Measurements from ENCODE around the gene AP3S1. TPM values are rescaled to one million over a fixed set of nuclear protein-coding genes. Genes with fewer than 3 reads are reported as not detected.
"Not testable (repeated sequence)": the region's sequence is repeated elsewhere in the genome, so short reads cannot be mapped to it uniquely, and the experiment has no call there.

AP3S1 gene
- total and polyA plus RNA-seq, 2 donors, result 56.1 to 85.0 TPM

- no peak overlapping the region for H3K27ac ChIP-seq (ENCODE audit: low read depth in 1 of 2, low read length in 1 of 2)
- H3K36me3 ChIP-seq (ENCODE audit: control insufficient read depth in 2 of 2, insufficient read depth in 2 of 2, low read length in 1 of 2), result peaks cover 3% of the 10 kb centered on the region in 2 donors
- DNase-seq (ENCODE audit: low read depth in 6 of 9, low spot score in 9 of 9), result no peak
- H3K4me3 ChIP-seq (ENCODE audit: low read length in 2 of 2), result no peak overlapping the region
- 97% methylated on average over 1 of the region's 1 CpG for WGBS
- no peaks in the 10 kb centered on the region for H3K9me3 ChIP-seq (ENCODE audit: control insufficient read depth in 2 of 2, insufficient read depth in 1 of 2, low read length in 1 of 2)
- no peaks in the 10 kb centered on the region for H3K27me3 ChIP-seq (ENCODE audit: control insufficient read depth in 2 of 2, insufficient read depth in 1 of 2, low read length in 1 of 2)
- H3K4me1 ChIP-seq (ENCODE audit: control insufficient read depth in 2 of 2, insufficient read depth in 2 of 2, low read length in 2 of 2), result no peaks in the 10 kb centered on the region
Observed at GRCh38 chr5:115873392-115873791, 31.7 kb downstream of the AP3S1 start.

GRCh38 chr5:115875447-115875846, 33.7 kb downstream of the AP3S1 start:
- H3K27ac ChIP-seq (ENCODE audit: low read depth in 1 of 2, low read length in 1 of 2), result no peak overlapping the region
- no peaks in the 10 kb centered on the region for H3K27me3 ChIP-seq (ENCODE audit: control insufficient read depth in 2 of 2, insufficient read depth in 1 of 2, low read length in 1 of 2)
- H3K4me3 ChIP-seq (ENCODE audit: low read length in 2 of 2), result no peak overlapping the region
- H3K36me3 ChIP-seq (ENCODE audit: control insufficient read depth in 2 of 2, insufficient read depth in 2 of 2, low read length in 1 of 2), result peaks cover under 1 to 3% of the 10 kb centered on the region in 2 donors
- WGBS, result 96% methylated on average over 2 of the region's 2 CpGs
- no peaks in the 10 kb centered on the region for H3K4me1 ChIP-seq (ENCODE audit: control insufficient read depth in 2 of 2, insufficient read depth in 2 of 2, low read length in 2 of 2)
- H3K9me3 ChIP-seq (ENCODE audit: control insufficient read depth in 2 of 2, insufficient read depth in 1 of 2, low read length in 1 of 2), result no peaks in the 10 kb centered on the region
- no peak for DNase-seq (ENCODE audit: low read depth in 6 of 9, low spot score in 9 of 9)

- not testable (repeated sequence) for DNase-seq (ENCODE audit: low read depth in 6 of 9, low spot score in 9 of 9); H3K27me3 ChIP-seq (ENCODE audit: control insufficient read depth in 2 of 2, insufficient read depth in 1 of 2, low read length in 1 of 2); H3K4me1 ChIP-seq (ENCODE audit: control insufficient read depth in 2 of 2, insufficient read depth in 2 of 2, low read length in 2 of 2); H3K9me3 ChIP-seq (ENCODE audit: control insufficient read depth in 2 of 2, insufficient read depth in 1 of 2, low read length in 1 of 2); H3K36me3 ChIP-seq (ENCODE audit: control insufficient read depth in 2 of 2, insufficient read depth in 2 of 2, low read length in 1 of 2); H3K27ac ChIP-seq (ENCODE audit: low read depth in 1 of 2, low read length in 1 of 2); H3K4me3 ChIP-seq (ENCODE audit: low read length in 2 of 2)
- WGBS, result 96% methylated on average over 5 of the region's 5 CpGs
Observed at GRCh38 chr5:115877342-115877741, 35.6 kb downstream of the AP3S1 start.

GRCh38 chr5:115882434-115882833, 40.7 kb downstream of the AP3S1 start:
- not testable (repeated sequence) for DNase-seq (ENCODE audit: low read depth in 6 of 9, low spot score in 9 of 9); H3K4me3 ChIP-seq (ENCODE audit: low read length in 2 of 2); H3K27ac ChIP-seq (ENCODE audit: low read depth in 1 of 2, low read length in 1 of 2); H3K27me3 ChIP-seq (ENCODE audit: control insufficient read depth in 2 of 2, insufficient read depth in 1 of 2, low read length in 1 of 2); H3K4me1 ChIP-seq (ENCODE audit: control insufficient read depth in 2 of 2, insufficient read depth in 2 of 2, low read length in 2 of 2); H3K36me3 ChIP-seq (ENCODE audit: control insufficient read depth in 2 of 2, insufficient read depth in 2 of 2, low read length in 1 of 2)
- 99% methylated on average over 8 of the region's 8 CpGs for WGBS
- peaks cover 0 to 14% of the 10 kb centered on the region in 2 donors for H3K9me3 ChIP-seq (ENCODE audit: control insufficient read depth in 2 of 2, insufficient read depth in 1 of 2, low read length in 1 of 2)

- DNase-seq (ENCODE audit: low read depth in 6 of 9, low spot score in 9 of 9), result no peak
- 96% methylated on average over 1 of the region's 1 CpG for WGBS
Observed at GRCh38 chr5:115884704-115885103, 43.0 kb downstream of the AP3S1 start.

GRCh38 chr5:115885208-115885607, 43.5 kb downstream of the AP3S1 start:
- H3K36me3 ChIP-seq (ENCODE audit: control insufficient read depth in 2 of 2, insufficient read depth in 2 of 2, low read length in 1 of 2); H3K27ac ChIP-seq (ENCODE audit: low read depth in 1 of 2, low read length in 1 of 2); H3K4me3 ChIP-seq (ENCODE audit: low read length in 2 of 2); H3K4me1 ChIP-seq (ENCODE audit: control insufficient read depth in 2 of 2, insufficient read depth in 2 of 2, low read length in 2 of 2); DNase-seq (ENCODE audit: low read depth in 6 of 9, low spot score in 9 of 9); H3K27me3 ChIP-seq (ENCODE audit: control insufficient read depth in 2 of 2, insufficient read depth in 1 of 2, low read length in 1 of 2): not testable (repeated sequence)
- WGBS, result 94% methylated on average over 3 of the region's 3 CpGs
- peaks cover 0 to 14% of the 10 kb centered on the region in 2 donors for H3K9me3 ChIP-seq (ENCODE audit: control insufficient read depth in 2 of 2, insufficient read depth in 1 of 2, low read length in 1 of 2)

More at GRCh38 chr5:115884704-115885103, 43.0 kb downstream of the AP3S1 start:
- peaks cover 0 to 14% of the 10 kb centered on the region in 2 donors for H3K9me3 ChIP-seq (ENCODE audit: control insufficient read depth in 2 of 2, insufficient read depth in 1 of 2, low read length in 1 of 2)
- H3K4me3 ChIP-seq (ENCODE audit: low read length in 2 of 2), result no peak overlapping the region
- H3K27ac ChIP-seq (ENCODE audit: low read depth in 1 of 2, low read length in 1 of 2), result no peak overlapping the region
- H3K27me3 ChIP-seq (ENCODE audit: control insufficient read depth in 2 of 2, insufficient read depth in 1 of 2, low read length in 1 of 2), result no peaks in the 10 kb centered on the region
- H3K36me3 ChIP-seq (ENCODE audit: control insufficient read depth in 2 of 2, insufficient read depth in 2 of 2, low read length in 1 of 2), result peaks cover 0 to 4% of the 10 kb centered on the region in 2 donors
- H3K4me1 ChIP-seq (ENCODE audit: control insufficient read depth in 2 of 2, insufficient read depth in 2 of 2, low read length in 2 of 2), result no peaks in the 10 kb centered on the region

- H3K27ac ChIP-seq (ENCODE audit: low read depth in 1 of 2, low read length in 1 of 2), result no peak overlapping the region
- no peak overlapping the region for H3K4me3 ChIP-seq (ENCODE audit: low read length in 2 of 2)
- no peaks in the 10 kb centered on the region for H3K27me3 ChIP-seq (ENCODE audit: control insufficient read depth in 2 of 2, insufficient read depth in 1 of 2, low read length in 1 of 2)
- H3K36me3 ChIP-seq (ENCODE audit: control insufficient read depth in 2 of 2, insufficient read depth in 2 of 2, low read length in 1 of 2), result peaks cover 0 to 1% of the 10 kb centered on the region in 2 donors
- peaks cover 0 to 5% of the 10 kb centered on the region in 2 donors for H3K9me3 ChIP-seq (ENCODE audit: control insufficient read depth in 2 of 2, insufficient read depth in 1 of 2, low read length in 1 of 2)
- H3K4me1 ChIP-seq (ENCODE audit: control insufficient read depth in 2 of 2, insufficient read depth in 2 of 2, low read length in 2 of 2), result no peaks in the 10 kb centered on the region
- 82% methylated on average over 1 of the region's 1 CpG for WGBS
- DNase-seq (ENCODE audit: low read depth in 6 of 9, low spot score in 9 of 9), result peak in 3 of 9 donors; percentile 7 to 33 (median 14)
Observed at GRCh38 chr5:115888027-115888426, 46.3 kb downstream of the AP3S1 start.

GRCh38 chr5:115892021-115892420, 50.3 kb downstream of the AP3S1 start:
- H3K27me3 ChIP-seq (ENCODE audit: control insufficient read depth in 2 of 2, insufficient read depth in 1 of 2, low read length in 1 of 2), result no peaks in the 10 kb centered on the region
- no peak overlapping the region for H3K27ac ChIP-seq (ENCODE audit: low read depth in 1 of 2, low read length in 1 of 2)
- no peaks in the 10 kb centered on the region for H3K36me3 ChIP-seq (ENCODE audit: control insufficient read depth in 2 of 2, insufficient read depth in 2 of 2, low read length in 1 of 2)
- no peak for DNase-seq (ENCODE audit: low read depth in 6 of 9, low spot score in 9 of 9)
- H3K4me3 ChIP-seq (ENCODE audit: low read length in 2 of 2), result no peak overlapping the region
- H3K4me1 ChIP-seq (ENCODE audit: control insufficient read depth in 2 of 2, insufficient read depth in 2 of 2, low read length in 2 of 2), result no peaks in the 10 kb centered on the region
- H3K9me3 ChIP-seq (ENCODE audit: control insufficient read depth in 2 of 2, insufficient read depth in 1 of 2, low read length in 1 of 2), result no peaks in the 10 kb centered on the region
- 96% methylated on average over 1 of the region's 1 CpG for WGBS

GRCh38 chr5:115894342-115894741, 52.6 kb downstream of the AP3S1 start:
- H3K36me3 ChIP-seq (ENCODE audit: control insufficient read depth in 2 of 2, insufficient read depth in 2 of 2, low read length in 1 of 2), result no peaks in the 10 kb centered on the region
- H3K27me3 ChIP-seq (ENCODE audit: control insufficient read depth in 2 of 2, insufficient read depth in 1 of 2, low read length in 1 of 2), result no peaks in the 10 kb centered on the region
- H3K4me3 ChIP-seq (ENCODE audit: low read length in 2 of 2), result no peak overlapping the region
- no peak for DNase-seq (ENCODE audit: low read depth in 6 of 9, low spot score in 9 of 9)
- no peaks in the 10 kb centered on the region for H3K9me3 ChIP-seq (ENCODE audit: control insufficient read depth in 2 of 2, insufficient read depth in 1 of 2, low read length in 1 of 2)
- no peak overlapping the region for H3K27ac ChIP-seq (ENCODE audit: low read depth in 1 of 2, low read length in 1 of 2)
- WGBS, result 98% methylated on average over 3 of the region's 3 CpGs
- H3K4me1 ChIP-seq (ENCODE audit: control insufficient read depth in 2 of 2, insufficient read depth in 2 of 2, low read length in 2 of 2), result no peaks in the 10 kb centered on the region

- H3K36me3 ChIP-seq (ENCODE audit: control insufficient read depth in 2 of 2, insufficient read depth in 2 of 2, low read length in 1 of 2), result no peaks in the 10 kb centered on the region
- no peaks in the 10 kb centered on the region for H3K27me3 ChIP-seq (ENCODE audit: control insufficient read depth in 2 of 2, insufficient read depth in 1 of 2, low read length in 1 of 2)
- no peaks in the 10 kb centered on the region for H3K9me3 ChIP-seq (ENCODE audit: control insufficient read depth in 2 of 2, insufficient read depth in 1 of 2, low read length in 1 of 2)
- no peak overlapping the region for H3K27ac ChIP-seq (ENCODE audit: low read depth in 1 of 2, low read length in 1 of 2)
- H3K4me3 ChIP-seq (ENCODE audit: low read length in 2 of 2), result no peak overlapping the region
- 98% methylated on average over 3 of the region's 3 CpGs for WGBS
- no peak for DNase-seq (ENCODE audit: low read depth in 6 of 9, low spot score in 9 of 9)
- no peaks in the 10 kb centered on the region for H3K4me1 ChIP-seq (ENCODE audit: control insufficient read depth in 2 of 2, insufficient read depth in 2 of 2, low read length in 2 of 2)
Observed at GRCh38 chr5:115895821-115896220, 54.1 kb downstream of the AP3S1 start.
